HepG2 (cell line): ENCODE results near the gene RAB40C. TPM values are rescaled to one million over a fixed set of nuclear protein-coding genes. Genes with fewer than 3 reads are reported as not detected.

ENCODE experiments used
- CREBL2 ChIP-seq: sonication (generic); formaldehyde crosslinking; IDR thresholded peaks from 2 replicates; pipeline ENCODE4 v1.8.1; 2023; ENCODE audit warnings: missing genetic modification reagents, mild to moderate bottlenecking, borderline replicate concordance
- DDIT3 ChIP-seq: sonication (generic); formaldehyde crosslinking; IDR thresholded peaks from 2 replicates; pipeline ENCODE4 v1.4.0; 2020; ENCODE audit warnings: mild to moderate bottlenecking, missing genetic modification reagents
- HDAC1 ChIP-seq: sonication (generic); formaldehyde crosslinking; IDR thresholded peaks from 2 replicates; pipeline ENCODE4 v1.5.1; 2020; ENCODE audit warnings: mild to moderate bottlenecking, missing genetic modification reagents
- HIC2 ChIP-seq: sonication (generic); formaldehyde crosslinking; IDR thresholded peaks from 2 replicates; pipeline ENCODE4 v1.9.0; 2022; ENCODE audit warnings: low read depth, missing genetic modification reagents
- HNRNPL ChIP-seq: fragments of 200-400 bp; formaldehyde crosslinking; IDR thresholded peaks from 2 replicates; pipeline ENCODE4 v1.6.1; 2017; ENCODE audit warnings: mild to moderate bottlenecking, low read depth, low read length
- KMT2A ChIP-seq: sonication (generic); formaldehyde crosslinking; IDR thresholded peaks from 2 replicates; pipeline ENCODE4 v1.4.0; 2020; ENCODE audit warnings: missing genetic modification reagents
- NFKB2 ChIP-seq: sonication (generic); formaldehyde crosslinking; IDR thresholded peaks from 2 replicates; pipeline ENCODE4 v1.4.0; 2020; ENCODE audit warnings: missing genetic modification reagents, borderline replicate concordance
- NR2C2 ChIP-seq: sonication (generic); formaldehyde crosslinking; IDR thresholded peaks from 2 replicates; pipeline ENCODE4 v1.4.0; 2020; ENCODE audit warnings: missing genetic modification reagents, mild to moderate bottlenecking, moderate library complexity, borderline replicate concordance
- RCOR2 ChIP-seq: IDR thresholded peaks from 2 replicates; pipeline ENCODE4 v1.6.1; 2016; ENCODE audit warnings: missing biosample characterization, missing genetic modification reagents
- RXRA ChIP-seq: sonication (generic); formaldehyde crosslinking; IDR thresholded peaks from 2 replicates; pipeline ENCODE4 v1.5.1; 2020; ENCODE audit warnings: missing genetic modification reagents
- SAP130 ChIP-seq: IDR thresholded peaks from 2 replicates; pipeline ENCODE4 v1.6.1; 2016; ENCODE audit warnings: low read depth
- SRF ChIP-seq: IDR thresholded peaks from 2 replicates; pipeline ENCODE4 v1.6.1; 2011; ENCODE audit warnings: mild to moderate bottlenecking, low read depth, low read length, moderate library complexity
- TFAP4 ChIP-seq: sonication (generic); IDR thresholded peaks from 2 replicates; pipeline ENCODE4 v1.6.1; 2016; ENCODE audit warnings: low read depth, borderline replicate concordance
- THAP11 ChIP-seq: IDR thresholded peaks from 2 replicates; pipeline ENCODE4 v1.6.1; 2016; ENCODE audit warnings: missing biosample characterization, missing genetic modification reagents
- U2AF1 ChIP-seq: fragments of 200-400 bp; formaldehyde crosslinking; optimal IDR thresholded peaks from 2 replicates; pipeline ENCODE3; 2017; ENCODE audit warnings: mild to moderate bottlenecking, low read depth, low read length
- YY1 ChIP-seq: IDR thresholded peaks from 2 replicates; pipeline ENCODE4 v1.6.1; 2011; ENCODE audit warnings: low read length, low read depth, moderate library complexity, mild to moderate bottlenecking; ENCODE audit not compliant: insufficient read depth, insufficient replicate concordance
- ZNF460 ChIP-seq: sonication (generic); formaldehyde crosslinking; IDR thresholded peaks from 2 replicates; pipeline ENCODE4 v1.5.1; 2020; ENCODE audit warnings: missing genetic modification reagents, mild to moderate bottlenecking, borderline replicate concordance
- ZNF720 ChIP-seq: sonication (generic); formaldehyde crosslinking; IDR thresholded peaks from 2 replicates; pipeline ENCODE4 v1.4.0; 2020; ENCODE audit warnings: missing genetic modification reagents
- polyA plus RNA-seq, 8 experiments: library from polyadenylated mRNA; depleted of rRNA in 3 of 8; stranded (reverse) in 7 of 8; unstranded in 1 of 8; fragments of >200 nt; fragmentation: Illumina TruSeq in 4 of 8; extraction: Trizol in 4 of 8; gene quantifications; 2 replicates each; pipeline versions ENCODE4 v1.2.1 to v1.2.3, GENCODE V29; 2011 to 2016; ENCODE audit warnings: low read depth in 4 of 8, missing spikeins in 1 of 8, mixed read lengths in 1 of 8; ENCODE audit not compliant: insufficient read depth in 1 of 8
- total RNA-seq, 5 experiments: library from RNA; depleted of rRNA; stranded (reverse); fragments of >200 nt; fragmentation: Illumina TruSeq; extraction: Trizol; gene quantifications; 2 replicates each; pipeline ENCODE4 v1.2.3, GENCODE V29; 2016; ENCODE audit warnings: low read depth in 1 of 5
- TF ChIP-seq, protein P1 (sequence below): IDR thresholded peaks from 2 replicates; pipeline ENCODE4 v1.6.1; 2016; ENCODE audit warnings: control low read depth
- TF ChIP-seq, protein P2 (sequence below): sonication (generic); formaldehyde crosslinking; IDR thresholded peaks from 2 replicates; pipeline ENCODE4 v1.4.0; 2020; ENCODE audit warnings: low read depth, mild to moderate bottlenecking, missing genetic modification reagents
- TF ChIP-seq, protein P3 (sequence below): IDR thresholded peaks from 2 replicates; pipeline ENCODE4 v1.6.1; 2016; ENCODE audit warnings: mild to moderate bottlenecking

The RAB40C gene
- total and polyA plus RNA-seq, 2 of the 13 experiments (the other 11 are each of a cell fraction or from before 2014, with no cell fraction given): 7.7 to 11.5 TPM

- TF ChIP-seq NFKB2: no peak
- TF ChIP-seq ZNF460 (CRISPR knock-in tag): peak; percentile 91
- peak; percentile 20; the same call in 1 of the 2 replicates for TF ChIP-seq HDAC1 (CRISPR knock-in tag)
- no peak for TF ChIP-seq RCOR2 (CRISPR knock-in tag)
- no peak for TF ChIP-seq KMT2A
- TF ChIP-seq DDIT3 (CRISPR knock-in tag): no peak
- peak; percentile 81 for TF ChIP-seq NR2C2
- no peak for TF ChIP-seq SRF
- TF ChIP-seq, protein P1, sequence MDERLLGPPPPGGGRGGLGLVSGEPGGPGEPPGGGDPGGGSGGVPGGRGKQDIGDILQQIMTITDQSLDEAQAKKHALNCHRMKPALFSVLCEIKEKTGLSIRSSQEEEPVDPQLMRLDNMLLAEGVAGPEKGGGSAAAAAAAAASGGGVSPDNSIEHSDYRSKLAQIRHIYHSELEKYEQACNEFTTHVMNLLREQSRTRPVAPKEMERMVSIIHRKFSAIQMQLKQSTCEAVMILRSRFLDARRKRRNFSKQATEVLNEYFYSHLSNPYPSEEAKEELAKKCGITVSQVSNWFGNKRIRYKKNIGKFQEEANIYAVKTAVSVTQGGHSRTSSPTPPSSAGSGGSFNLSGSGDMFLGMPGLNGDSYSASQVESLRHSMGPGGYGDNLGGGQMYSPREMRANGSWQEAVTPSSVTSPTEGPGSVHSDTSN (CRISPR knock-in tag): no peak
- TF ChIP-seq YY1: peak; percentile 20
- TF ChIP-seq CREBL2: no peak
- TF ChIP-seq ZNF720 (CRISPR knock-in tag): no peak
- TF ChIP-seq U2AF1: no peak
- peak; percentile 83 for TF ChIP-seq TFAP4
- peak; percentile 60; the same call in 1 of the 2 replicates for TF ChIP-seq RXRA (CRISPR knock-in tag)
- 0 out of 2 replicates have a peak, but pooled peaks have one; percentile 73 for TF ChIP-seq HNRNPL
- TF ChIP-seq THAP11 (CRISPR knock-in tag): peak; percentile 20; the same call in 1 of the 2 replicates
- peak; percentile 32; the same call in 1 of the 2 replicates for TF ChIP-seq HIC2 (CRISPR knock-in tag)
- TF ChIP-seq SAP130 (CRISPR knock-in tag): peak; percentile 66
- TF ChIP-seq, protein P2, sequence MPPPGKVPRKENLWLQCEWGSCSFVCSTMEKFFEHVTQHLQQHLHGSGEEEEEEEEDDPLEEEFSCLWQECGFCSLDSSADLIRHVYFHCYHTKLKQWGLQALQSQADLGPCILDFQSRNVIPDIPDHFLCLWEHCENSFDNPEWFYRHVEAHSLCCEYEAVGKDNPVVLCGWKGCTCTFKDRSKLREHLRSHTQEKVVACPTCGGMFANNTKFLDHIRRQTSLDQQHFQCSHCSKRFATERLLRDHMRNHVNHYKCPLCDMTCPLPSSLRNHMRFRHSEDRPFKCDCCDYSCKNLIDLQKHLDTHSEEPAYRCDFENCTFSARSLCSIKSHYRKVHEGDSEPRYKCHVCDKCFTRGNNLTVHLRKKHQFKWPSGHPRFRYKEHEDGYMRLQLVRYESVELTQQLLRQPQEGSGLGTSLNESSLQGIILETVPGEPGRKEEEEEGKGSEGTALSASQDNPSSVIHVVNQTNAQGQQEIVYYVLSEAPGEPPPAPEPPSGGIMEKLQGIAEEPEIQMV (CRISPR knock-in tag): no peak
- TF ChIP-seq, protein P3, sequence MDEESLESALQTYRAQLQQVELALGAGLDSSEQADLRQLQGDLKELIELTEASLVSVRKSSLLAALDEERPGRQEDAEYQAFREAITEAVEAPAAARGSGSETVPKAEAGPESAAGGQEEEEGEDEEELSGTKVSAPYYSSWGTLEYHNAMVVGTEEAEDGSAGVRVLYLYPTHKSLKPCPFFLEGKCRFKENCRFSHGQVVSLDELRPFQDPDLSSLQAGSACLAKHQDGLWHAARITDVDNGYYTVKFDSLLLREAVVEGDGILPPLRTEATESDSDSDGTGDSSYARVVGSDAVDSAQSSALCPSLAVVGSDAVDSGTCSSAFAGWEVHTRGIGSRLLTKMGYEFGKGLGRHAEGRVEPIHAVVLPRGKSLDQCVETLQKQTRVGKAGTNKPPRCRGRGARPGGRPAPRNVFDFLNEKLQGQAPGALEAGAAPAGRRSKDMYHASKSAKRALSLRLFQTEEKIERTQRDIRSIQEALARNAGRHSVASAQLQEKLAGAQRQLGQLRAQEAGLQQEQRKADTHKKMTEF (CRISPR knock-in tag): 0 out of 2 replicates have a peak, but pooled peaks have one; percentile 37
Measured at GRCh38 chr16:654034-654433, 64.2 kb downstream of the RAB40C start (continued).
